C4-2B (cell line): ENCODE measurements around the gene GDPD2.

Source experiments
- CTCF ChIP-seq: fragments of 450-650 bp; conservative IDR thresholded peaks from 2 replicates; pipeline ENCODE4 v1.5.1; 2017; ENCODE audit warnings: mild to moderate bottlenecking
- ZFX ChIP-seq: fragments of 450-650 bp; IDR thresholded peaks from 2 replicates; pipeline ENCODE4 v1.6.1; 2017

- no peak for TF ChIP-seq CTCF
- TF ChIP-seq ZFX: no peak
Measured at GRCh38 chrX:70478526-70479245, 55.6 kb downstream of the GDPD2 start.
